Fibroblast of the conjunctiva (primary cell): Measurements from ENCODE around the gene CPM.
"Not testable (repeated sequence)": the region's sequence is repeated elsewhere in the genome, so short reads cannot be mapped to it uniquely, and the experiment has no call there.

ENCODE experiments used
- DNase-seq: peaks from one replicate; pipeline ENCODE4 v3.0.0-alpha.2; 2010; ENCODE audit warnings: low read depth

The CPM gene

GRCh38 chr12:68851592-68852306 is 81.2 kb downstream of the CPM start:
- DNase-seq, result no peak

DNA sequence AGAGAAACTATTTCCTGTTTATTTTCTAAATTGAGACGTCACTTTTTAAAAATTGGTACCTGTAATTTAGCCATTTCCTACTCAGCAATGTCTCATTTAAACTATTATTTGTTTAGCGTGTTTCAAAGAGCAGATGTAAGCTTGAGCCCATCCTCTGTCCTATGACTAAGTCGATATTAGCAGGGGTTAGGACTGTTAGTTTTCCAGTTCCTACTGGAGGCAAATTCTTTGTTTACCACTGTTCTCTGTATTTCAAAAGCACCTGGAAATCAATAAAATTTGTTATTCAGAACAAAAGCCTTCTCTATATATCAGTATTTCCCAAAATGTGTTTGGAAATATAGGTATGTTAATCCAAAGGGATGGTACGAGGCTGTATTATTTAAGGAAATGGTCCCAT is 82.6 kb downstream of the CPM start:
- DNase-seq, result no peak

DNA sequence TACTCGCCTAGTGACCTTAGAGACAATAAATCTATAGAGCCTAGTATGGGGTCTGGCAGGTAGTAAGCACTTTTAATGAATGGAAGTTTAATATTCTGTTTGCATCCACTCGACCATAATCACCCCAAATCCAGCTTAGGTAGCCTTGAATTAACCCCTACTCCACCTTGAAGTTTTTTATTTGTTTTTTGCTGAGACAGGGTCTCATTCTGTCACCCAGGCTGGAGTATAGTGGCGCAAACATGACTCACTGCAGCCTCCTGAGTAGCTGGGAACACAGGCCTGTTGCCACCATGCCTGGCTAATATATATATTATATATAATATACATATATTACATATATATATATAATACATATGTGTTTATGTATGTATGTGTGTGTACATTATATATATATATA is 86.2 kb downstream of the CPM start:
- no peak for DNase-seq

- no peak for DNase-seq
Observed at GRCh38 chr12:68844788-68845695, 87.9 kb downstream of the CPM start.

- DNase-seq, result no peak
Observed at GRCh38 chr12:68844318-68844745, 88.6 kb downstream of the CPM start.

GRCh38 chr12:68842784-68843567 is 90.0 kb downstream of the CPM start:
- DNase-seq, result no peak

DNA sequence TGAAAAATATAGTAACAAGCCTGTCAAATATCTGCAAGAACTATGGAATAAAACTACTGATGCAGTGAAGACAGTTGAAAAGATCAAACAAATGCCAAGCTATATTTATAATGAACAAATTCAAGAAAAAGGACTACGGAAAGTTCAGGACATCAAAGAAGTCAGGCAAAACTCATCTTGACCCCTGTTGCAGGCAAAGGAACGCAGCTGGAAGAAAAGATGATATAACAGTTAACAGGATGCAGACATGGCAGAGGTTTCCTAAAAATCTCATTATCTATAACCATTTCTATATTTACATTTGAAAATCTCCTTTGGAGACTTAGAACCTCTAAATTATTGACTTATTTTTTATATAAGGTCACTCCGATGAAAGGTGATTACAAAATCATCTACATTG is 90.8 kb downstream of the CPM start:
- DNase-seq, result no peak

DNA sequence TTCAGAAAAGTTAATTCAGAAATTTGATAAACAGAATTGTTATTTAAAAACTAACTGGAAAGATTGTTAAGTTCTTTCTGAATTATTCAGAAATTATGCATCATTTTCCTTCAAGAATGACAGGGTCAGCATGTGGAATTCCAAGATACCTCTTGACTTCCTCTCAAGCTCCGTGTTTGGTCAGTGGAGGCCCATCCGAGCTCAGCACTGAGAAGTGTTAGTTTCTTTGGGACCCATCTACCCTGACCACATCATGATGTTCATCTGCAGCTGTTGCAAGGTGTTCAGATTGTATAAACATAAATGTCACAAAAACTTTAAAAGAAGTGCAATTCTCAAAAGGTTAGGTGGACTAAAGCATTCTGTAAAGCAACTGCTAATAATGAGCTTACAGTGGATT is 91.3 kb downstream of the CPM start:
- DNase-seq, result no peak

GRCh38 chr12:68841175-68841574 is 91.8 kb downstream of the CPM start:
- DNase-seq, result not testable (repeated sequence)

- DNase-seq, result no peak
Observed at GRCh38 chr12:68839183-68840147, 93.5 kb downstream of the CPM start.

DNA sequence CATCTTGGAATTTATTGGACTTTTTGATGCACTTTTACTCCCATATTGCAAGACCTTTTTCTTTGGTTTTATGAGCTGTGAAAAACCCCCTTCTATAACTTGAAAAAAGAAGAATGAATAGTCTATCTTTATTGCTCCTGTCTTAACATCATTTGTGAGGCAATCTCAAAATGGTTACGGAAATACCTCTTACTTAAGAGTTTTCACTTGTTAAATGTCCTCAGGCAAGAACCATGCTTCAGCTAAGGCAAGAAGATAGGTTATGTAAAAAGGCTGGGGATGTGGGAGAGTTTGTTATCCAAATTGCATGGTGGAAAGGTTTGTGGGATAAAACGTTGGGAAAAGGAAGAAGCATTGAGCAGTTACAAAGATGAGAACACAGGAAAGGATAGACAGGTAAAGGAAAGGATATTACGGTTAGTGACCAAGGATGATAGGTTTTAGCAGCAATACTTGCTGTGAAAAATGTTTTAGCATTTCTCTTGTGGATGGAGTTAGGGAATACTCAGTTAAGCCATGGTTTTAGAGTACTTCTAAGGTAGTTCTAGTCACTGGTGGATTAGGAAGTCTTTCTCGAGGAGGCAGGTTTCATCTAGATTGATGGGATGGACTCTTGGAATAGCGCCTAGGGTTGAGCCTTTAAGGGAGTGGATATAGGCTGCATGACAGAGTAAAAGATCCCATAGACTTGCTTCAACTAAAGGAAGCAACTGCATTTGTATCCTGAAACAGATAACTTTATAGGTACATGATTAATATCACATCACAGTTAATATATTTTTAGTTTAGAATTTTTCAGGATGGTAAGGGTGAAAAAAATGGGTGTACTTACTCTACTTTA is 94.7 kb downstream of the CPM start:
- no peak for DNase-seq

GRCh38 chr12:68837215-68837614 is 95.8 kb downstream of the CPM start:
- DNase-seq, result no peak

- DNase-seq, result no peak
Observed at GRCh38 chr12:68835333-68835908, 97.5 kb downstream of the CPM start.

GRCh38 chr12:68833508-68833907 is 99.5 kb downstream of the CPM start:
- DNase-seq, result no peak

GRCh38 chr12:68832504-68832867 is 100.5 kb downstream of the CPM start:
- no peak for DNase-seq

DNA sequence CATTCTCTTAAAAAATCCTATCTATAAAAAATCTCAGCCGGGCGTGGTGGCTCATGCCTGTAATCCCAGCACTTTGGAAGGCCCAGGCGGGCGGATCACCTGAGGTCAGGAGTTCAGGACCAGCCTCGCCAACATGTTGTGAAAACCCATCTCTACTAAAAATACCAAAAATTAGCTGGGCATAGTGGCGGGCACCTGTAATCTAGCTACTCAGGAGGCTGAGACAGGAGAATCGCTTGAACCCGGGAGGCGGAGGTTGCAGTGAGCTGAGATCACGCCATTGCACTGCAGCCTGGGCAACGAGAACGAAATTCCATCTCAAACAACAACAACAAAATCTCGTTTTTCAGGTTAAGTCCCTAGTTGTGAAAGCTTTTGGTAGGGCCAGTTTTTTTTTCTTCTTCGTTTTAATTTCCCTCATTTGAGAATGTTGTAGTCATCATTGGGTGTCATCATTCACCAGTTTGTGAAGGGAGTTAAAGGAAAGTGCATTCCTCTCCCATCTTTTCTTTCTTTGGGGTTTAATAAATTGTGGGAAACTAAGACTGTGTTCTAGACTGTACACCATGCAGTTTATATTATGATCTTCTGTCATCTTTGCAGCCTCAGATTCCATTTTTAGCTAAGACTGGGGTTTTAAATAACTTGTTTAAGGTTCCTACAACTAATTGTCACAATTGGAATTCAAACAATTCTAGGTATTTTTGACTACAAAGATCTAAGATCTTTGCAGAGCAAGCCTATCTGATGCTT is 101.0 kb downstream of the CPM start:
- DNase-seq, result no peak

GRCh38 chr12:68831272-68831671 is 101.7 kb downstream of the CPM start:
- DNase-seq, result no peak

DNA sequence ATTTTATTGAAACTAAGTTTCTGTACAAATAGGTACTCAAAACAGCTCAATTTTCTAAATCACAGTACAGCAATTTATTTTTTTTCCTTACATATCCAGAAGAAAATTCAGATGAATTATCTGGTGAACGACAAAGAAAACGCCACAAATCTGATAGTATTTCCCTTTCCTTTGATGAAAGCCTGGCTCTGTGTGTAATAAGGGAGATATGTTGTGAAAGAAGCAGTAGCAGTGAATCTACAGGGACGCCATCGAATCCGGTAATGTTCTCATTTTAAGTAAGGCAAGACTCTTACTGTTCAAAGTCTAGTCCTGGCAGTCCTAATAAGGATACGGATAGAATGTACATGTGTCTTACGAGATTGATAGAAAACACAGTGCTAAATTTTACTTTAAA is 104.3 kb downstream of the CPM start:
- no peak for DNase-seq

- no peak for DNase-seq
Observed at GRCh38 chr12:68827895-68828671, 104.9 kb downstream of the CPM start.
